H1 (cell line): ENCODE results near the gene PPP1R13B. TPM values are rescaled to one million over a fixed set of nuclear protein-coding genes. Genes with fewer than 3 reads are reported as not detected.

Source experiments
- POLR2AphosphoS5 ChIP-seq: IDR thresholded peaks from 2 replicates; pipeline ENCODE4 v1.6.1; 2011; ENCODE audit warnings: low read depth, low read length
- RFX5 ChIP-seq: IDR thresholded peaks from 2 replicates; pipeline ENCODE4 v1.6.1; 2011; ENCODE audit warnings: low read depth, low read length, improper control_type of control experiment, borderline replicate concordance
- polyA plus RNA-seq, 7 experiments: library from polyadenylated mRNA; depleted of rRNA in 3 of 7; stranded (reverse) in 5 of 7; unstranded in 2 of 7; fragments of >200 nt in 5 of 7; fragments of 200-250 nt in 2 of 7; gene quantifications; 1 replicate in 5 of 7; 2 replicates in 1 of 7; 4 replicates in 1 of 7; pipeline versions ENCODE4 v1.2.1 to v1.2.3, GENCODE V29; 2011 to 2013; ENCODE audit warnings: missing spikeins in 2 of 7, mixed read lengths in 2 of 7
- total RNA-seq: library from RNA; stranded (reverse); fragmentation: NEBNext Ultra II Directional; extraction: Animal tissue kit (Norgen Biotek cat#: 25700); gene quantifications from 2 replicates; pipeline ENCODE4 v1.2.1, GENCODE V29; 2021
- TF ChIP-seq, protein P1 (sequence below): fragments of 300-600 bp; sonication (generic); IDR thresholded peaks from 2 replicates; pipeline ENCODE4 v1.7.1; 2012; ENCODE audit warnings: low read length, moderate library complexity, mild to moderate bottlenecking, inconsistent platforms; ENCODE audit not compliant: insufficient replicate concordance
- TF ChIP-seq, protein P2 (sequence below), 3 experiments: IDR thresholded peaks; 1 replicate in 2 of 3; 2 replicates in 1 of 3; pipeline versions ENCODE4 v1.5.1 to v1.6.1; 2011; ENCODE audit warnings: low read length in 3 of 3, mild to moderate bottlenecking in 3 of 3, inconsistent platforms in 2 of 3, low read depth in 1 of 3, moderate library complexity in 1 of 3; ENCODE audit not compliant: insufficient read depth in 1 of 3; ENCODE audit errors: control extremely low read depth in 1 of 3
- TF ChIP-seq, protein P3 (sequence below): IDR thresholded peaks from 2 replicates; pipeline ENCODE4 v1.6.1; 2011; ENCODE audit warnings: low read length, improper control_type of control experiment
- TF ChIP-seq, protein P4 (sequence below): IDR thresholded peaks from 2 replicates; pipeline ENCODE4 v1.6.1; 2012; ENCODE audit warnings: low read length, inconsistent platforms

Gene PPP1R13B
- total and polyA plus RNA-seq, 2 of the 8 experiments (the other 6 are each of a cell fraction or from before 2014, with no cell fraction given) = 2.6 to 8.9 TPM

DNA sequence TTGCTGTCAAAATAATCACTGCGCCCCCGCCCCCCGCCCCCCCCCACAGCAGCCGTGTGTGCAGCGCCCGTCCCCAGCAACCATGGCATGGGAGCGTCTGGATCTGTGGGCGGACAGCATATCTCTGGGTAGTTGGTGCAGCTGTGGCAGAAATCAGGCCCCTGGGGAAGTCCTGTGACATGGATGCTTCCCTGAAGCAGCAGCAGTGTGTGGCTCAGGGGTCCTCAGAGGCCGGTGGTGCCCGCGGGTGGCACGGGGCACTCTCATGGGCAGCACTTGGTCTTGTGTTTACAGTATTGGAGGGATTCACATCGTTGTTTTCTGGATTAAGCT lies 151.3 kb downstream of the PPP1R13B start (continued):
- TF ChIP-seq, protein P1, sequence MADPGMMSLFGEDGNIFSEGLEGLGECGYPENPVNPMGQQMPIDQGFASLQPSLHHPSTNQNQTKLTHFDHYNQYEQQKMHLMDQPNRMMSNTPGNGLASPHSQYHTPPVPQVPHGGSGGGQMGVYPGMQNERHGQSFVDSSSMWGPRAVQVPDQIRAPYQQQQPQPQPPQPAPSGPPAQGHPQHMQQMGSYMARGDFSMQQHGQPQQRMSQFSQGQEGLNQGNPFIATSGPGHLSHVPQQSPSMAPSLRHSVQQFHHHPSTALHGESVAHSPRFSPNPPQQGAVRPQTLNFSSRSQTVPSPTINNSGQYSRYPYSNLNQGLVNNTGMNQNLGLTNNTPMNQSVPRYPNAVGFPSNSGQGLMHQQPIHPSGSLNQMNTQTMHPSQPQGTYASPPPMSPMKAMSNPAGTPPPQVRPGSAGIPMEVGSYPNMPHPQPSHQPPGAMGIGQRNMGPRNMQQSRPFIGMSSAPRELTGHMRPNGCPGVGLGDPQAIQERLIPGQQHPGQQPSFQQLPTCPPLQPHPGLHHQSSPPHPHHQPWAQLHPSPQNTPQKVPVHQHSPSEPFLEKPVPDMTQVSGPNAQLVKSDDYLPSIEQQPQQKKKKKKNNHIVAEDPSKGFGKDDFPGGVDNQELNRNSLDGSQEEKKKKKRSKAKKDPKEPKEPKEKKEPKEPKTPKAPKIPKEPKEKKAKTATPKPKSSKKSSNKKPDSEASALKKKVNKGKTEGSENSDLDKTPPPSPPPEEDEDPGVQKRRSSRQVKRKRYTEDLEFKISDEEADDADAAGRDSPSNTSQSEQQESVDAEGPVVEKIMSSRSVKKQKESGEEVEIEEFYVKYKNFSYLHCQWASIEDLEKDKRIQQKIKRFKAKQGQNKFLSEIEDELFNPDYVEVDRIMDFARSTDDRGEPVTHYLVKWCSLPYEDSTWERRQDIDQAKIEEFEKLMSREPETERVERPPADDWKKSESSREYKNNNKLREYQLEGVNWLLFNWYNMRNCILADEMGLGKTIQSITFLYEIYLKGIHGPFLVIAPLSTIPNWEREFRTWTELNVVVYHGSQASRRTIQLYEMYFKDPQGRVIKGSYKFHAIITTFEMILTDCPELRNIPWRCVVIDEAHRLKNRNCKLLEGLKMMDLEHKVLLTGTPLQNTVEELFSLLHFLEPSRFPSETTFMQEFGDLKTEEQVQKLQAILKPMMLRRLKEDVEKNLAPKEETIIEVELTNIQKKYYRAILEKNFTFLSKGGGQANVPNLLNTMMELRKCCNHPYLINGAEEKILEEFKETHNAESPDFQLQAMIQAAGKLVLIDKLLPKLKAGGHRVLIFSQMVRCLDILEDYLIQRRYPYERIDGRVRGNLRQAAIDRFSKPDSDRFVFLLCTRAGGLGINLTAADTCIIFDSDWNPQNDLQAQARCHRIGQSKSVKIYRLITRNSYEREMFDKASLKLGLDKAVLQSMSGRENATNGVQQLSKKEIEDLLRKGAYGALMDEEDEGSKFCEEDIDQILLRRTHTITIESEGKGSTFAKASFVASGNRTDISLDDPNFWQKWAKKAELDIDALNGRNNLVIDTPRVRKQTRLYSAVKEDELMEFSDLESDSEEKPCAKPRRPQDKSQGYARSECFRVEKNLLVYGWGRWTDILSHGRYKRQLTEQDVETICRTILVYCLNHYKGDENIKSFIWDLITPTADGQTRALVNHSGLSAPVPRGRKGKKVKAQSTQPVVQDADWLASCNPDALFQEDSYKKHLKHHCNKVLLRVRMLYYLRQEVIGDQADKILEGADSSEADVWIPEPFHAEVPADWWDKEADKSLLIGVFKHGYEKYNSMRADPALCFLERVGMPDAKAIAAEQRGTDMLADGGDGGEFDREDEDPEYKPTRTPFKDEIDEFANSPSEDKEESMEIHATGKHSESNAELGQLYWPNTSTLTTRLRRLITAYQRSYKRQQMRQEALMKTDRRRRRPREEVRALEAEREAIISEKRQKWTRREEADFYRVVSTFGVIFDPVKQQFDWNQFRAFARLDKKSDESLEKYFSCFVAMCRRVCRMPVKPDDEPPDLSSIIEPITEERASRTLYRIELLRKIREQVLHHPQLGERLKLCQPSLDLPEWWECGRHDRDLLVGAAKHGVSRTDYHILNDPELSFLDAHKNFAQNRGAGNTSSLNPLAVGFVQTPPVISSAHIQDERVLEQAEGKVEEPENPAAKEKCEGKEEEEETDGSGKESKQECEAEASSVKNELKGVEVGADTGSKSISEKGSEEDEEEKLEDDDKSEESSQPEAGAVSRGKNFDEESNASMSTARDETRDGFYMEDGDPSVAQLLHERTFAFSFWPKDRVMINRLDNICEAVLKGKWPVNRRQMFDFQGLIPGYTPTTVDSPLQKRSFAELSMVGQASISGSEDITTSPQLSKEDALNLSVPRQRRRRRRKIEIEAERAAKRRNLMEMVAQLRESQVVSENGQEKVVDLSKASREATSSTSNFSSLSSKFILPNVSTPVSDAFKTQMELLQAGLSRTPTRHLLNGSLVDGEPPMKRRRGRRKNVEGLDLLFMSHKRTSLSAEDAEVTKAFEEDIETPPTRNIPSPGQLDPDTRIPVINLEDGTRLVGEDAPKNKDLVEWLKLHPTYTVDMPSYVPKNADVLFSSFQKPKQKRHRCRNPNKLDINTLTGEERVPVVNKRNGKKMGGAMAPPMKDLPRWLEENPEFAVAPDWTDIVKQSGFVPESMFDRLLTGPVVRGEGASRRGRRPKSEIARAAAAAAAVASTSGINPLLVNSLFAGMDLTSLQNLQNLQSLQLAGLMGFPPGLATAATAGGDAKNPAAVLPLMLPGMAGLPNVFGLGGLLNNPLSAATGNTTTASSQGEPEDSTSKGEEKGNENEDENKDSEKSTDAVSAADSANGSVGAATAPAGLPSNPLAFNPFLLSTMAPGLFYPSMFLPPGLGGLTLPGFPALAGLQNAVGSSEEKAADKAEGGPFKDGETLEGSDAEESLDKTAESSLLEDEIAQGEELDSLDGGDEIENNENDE = no peak
- TF ChIP-seq, protein P2, sequence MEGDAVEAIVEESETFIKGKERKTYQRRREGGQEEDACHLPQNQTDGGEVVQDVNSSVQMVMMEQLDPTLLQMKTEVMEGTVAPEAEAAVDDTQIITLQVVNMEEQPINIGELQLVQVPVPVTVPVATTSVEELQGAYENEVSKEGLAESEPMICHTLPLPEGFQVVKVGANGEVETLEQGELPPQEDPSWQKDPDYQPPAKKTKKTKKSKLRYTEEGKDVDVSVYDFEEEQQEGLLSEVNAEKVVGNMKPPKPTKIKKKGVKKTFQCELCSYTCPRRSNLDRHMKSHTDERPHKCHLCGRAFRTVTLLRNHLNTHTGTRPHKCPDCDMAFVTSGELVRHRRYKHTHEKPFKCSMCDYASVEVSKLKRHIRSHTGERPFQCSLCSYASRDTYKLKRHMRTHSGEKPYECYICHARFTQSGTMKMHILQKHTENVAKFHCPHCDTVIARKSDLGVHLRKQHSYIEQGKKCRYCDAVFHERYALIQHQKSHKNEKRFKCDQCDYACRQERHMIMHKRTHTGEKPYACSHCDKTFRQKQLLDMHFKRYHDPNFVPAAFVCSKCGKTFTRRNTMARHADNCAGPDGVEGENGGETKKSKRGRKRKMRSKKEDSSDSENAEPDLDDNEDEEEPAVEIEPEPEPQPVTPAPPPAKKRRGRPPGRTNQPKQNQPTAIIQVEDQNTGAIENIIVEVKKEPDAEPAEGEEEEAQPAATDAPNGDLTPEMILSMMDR (IDR thresholded peaks at IDR 0.05; ENCODE audit: control extremely low read depth in 1 of 3, insufficient read depth in 1 of 3, low read depth in 1 of 3, low read length in 3 of 3) = no peak
- TF ChIP-seq POLR2AphosphoS5 (no peak), RFX5 (no peak)
- TF ChIP-seq, protein P3, sequence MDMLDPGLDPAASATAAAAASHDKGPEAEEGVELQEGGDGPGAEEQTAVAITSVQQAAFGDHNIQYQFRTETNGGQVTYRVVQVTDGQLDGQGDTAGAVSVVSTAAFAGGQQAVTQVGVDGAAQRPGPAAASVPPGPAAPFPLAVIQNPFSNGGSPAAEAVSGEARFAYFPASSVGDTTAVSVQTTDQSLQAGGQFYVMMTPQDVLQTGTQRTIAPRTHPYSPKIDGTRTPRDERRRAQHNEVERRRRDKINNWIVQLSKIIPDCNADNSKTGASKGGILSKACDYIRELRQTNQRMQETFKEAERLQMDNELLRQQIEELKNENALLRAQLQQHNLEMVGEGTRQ = no peak
- TF ChIP-seq, protein P4, sequence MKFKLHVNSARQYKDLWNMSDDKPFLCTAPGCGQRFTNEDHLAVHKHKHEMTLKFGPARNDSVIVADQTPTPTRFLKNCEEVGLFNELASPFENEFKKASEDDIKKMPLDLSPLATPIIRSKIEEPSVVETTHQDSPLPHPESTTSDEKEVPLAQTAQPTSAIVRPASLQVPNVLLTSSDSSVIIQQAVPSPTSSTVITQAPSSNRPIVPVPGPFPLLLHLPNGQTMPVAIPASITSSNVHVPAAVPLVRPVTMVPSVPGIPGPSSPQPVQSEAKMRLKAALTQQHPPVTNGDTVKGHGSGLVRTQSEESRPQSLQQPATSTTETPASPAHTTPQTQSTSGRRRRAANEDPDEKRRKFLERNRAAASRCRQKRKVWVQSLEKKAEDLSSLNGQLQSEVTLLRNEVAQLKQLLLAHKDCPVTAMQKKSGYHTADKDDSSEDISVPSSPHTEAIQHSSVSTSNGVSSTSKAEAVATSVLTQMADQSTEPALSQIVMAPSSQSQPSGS = no peak
